Measurements from ENCODE around the gene ATG4B.

GRCh38 chr2:241595600-241596140, 41.8 kb upstream of the ATG4B start:
- TF ChIP-seq POLR2A (IDR thresholded peaks at IDR 0.05; ENCODE audit: low read depth, low read length) (no peak), CTCF (conservative IDR thresholded peaks at IDR 0.05; ENCODE audit: low read depth, low read length) (0 out of 2 replicates have a peak, but pooled peaks have one; percentile 5), RCOR1 (IDR thresholded peaks at IDR 0.05; ENCODE audit: insufficient replicate concordance, low read length) (no peak), MAZ (IDR thresholded peaks at IDR 0.05; ENCODE audit: borderline replicate concordance, low read depth, low read length) (no peak), RFX5 (IDR thresholded peaks at IDR 0.05; ENCODE audit: low read depth, low read length) (no peak), CEBPB (IDR thresholded peaks at IDR 0.05; ENCODE audit: low read depth, low read length) (no peak), ELK1 (IDR thresholded peaks at IDR 0.05; ENCODE audit: borderline replicate concordance, low read depth, low read length) (no peak), CHD1 (IDR thresholded peaks at IDR 0.05; ENCODE audit: low read depth, low read length) (no peak)
